ENCODE results near the gene CDH13.

The CDH13 gene

GRCh38 chr16:83402160-83402814 is 775.5 kb downstream of the CDH13 start:
- Histone ChIP-seq H3K27me3 (ENCODE audit: control insufficient read depth in 1 of 2, insufficient read depth in 2 of 2, low read length in 2 of 2) (no peaks in the 10 kb centered on the region), H3K36me3 (ENCODE audit: insufficient read depth, low read length) (no peaks in the 10 kb centered on the region), H3K4me1 (ENCODE audit: insufficient read depth, low read length) (no peaks in the 10 kb centered on the region), H3K9ac (ENCODE audit: low read length) (no peak overlapping the region), H3K27ac (ENCODE audit: low read depth, low read length) (no peak overlapping the region), H3K9me3 (ENCODE audit: low read length) (no peaks in the 10 kb centered on the region), H3K4me3 (ENCODE audit: low read depth in 1 of 2, low read length in 2 of 2) (no peak overlapping the region)

- Histone ChIP-seq H3K4me3 (ENCODE audit: low read depth in 1 of 2, low read length in 2 of 2) (no peak overlapping the region), H3K4me1 (ENCODE audit: insufficient read depth, low read length) (no peaks in the 10 kb centered on the region), H3K27ac (ENCODE audit: low read depth, low read length) (no peak overlapping the region), H3K9ac (ENCODE audit: low read length) (no peak overlapping the region), H3K36me3 (ENCODE audit: insufficient read depth, low read length) (no peaks in the 10 kb centered on the region), H3K9me3 (ENCODE audit: low read length) (no peaks in the 10 kb centered on the region), H3K27me3 (ENCODE audit: control insufficient read depth in 1 of 2, insufficient read depth in 2 of 2, low read length in 2 of 2) (no peaks in the 10 kb centered on the region)
These were observed 776.2 kb downstream of the CDH13 start for GRCh38 chr16:83402967-83403366.

- H3K27me3 ChIP-seq (ENCODE audit: control insufficient read depth in 1 of 2, insufficient read depth in 2 of 2, low read length in 2 of 2) = no peaks in the 10 kb centered on the region
- H3K9ac ChIP-seq (ENCODE audit: low read length) = no peak overlapping the region
- H3K27ac ChIP-seq (ENCODE audit: low read depth, low read length) = no peak overlapping the region
- no peak overlapping the region for H3K4me3 ChIP-seq (ENCODE audit: low read depth in 1 of 2, low read length in 2 of 2)
- H3K4me1 ChIP-seq (ENCODE audit: insufficient read depth, low read length) = no peaks in the 10 kb centered on the region
- no peaks in the 10 kb centered on the region for H3K9me3 ChIP-seq (ENCODE audit: low read length)
- no peaks in the 10 kb centered on the region for H3K36me3 ChIP-seq (ENCODE audit: insufficient read depth, low read length)
These were observed 777.0 kb downstream of the CDH13 start for GRCh38 chr16:83403761-83404160.

GRCh38 chr16:83404261-83404660 is 777.5 kb downstream of the CDH13 start:
- Histone ChIP-seq H3K27me3 (ENCODE audit: control insufficient read depth in 1 of 2, insufficient read depth in 2 of 2, low read length in 2 of 2) (no peaks in the 10 kb centered on the region), H3K9ac (ENCODE audit: low read length) (no peak overlapping the region), H3K27ac (ENCODE audit: low read depth, low read length) (no peak overlapping the region), H3K36me3 (ENCODE audit: insufficient read depth, low read length) (no peaks in the 10 kb centered on the region), H3K4me3 (ENCODE audit: low read depth in 1 of 2, low read length in 2 of 2) (no peak overlapping the region), H3K4me1 (ENCODE audit: insufficient read depth, low read length) (no peaks in the 10 kb centered on the region), H3K9me3 (ENCODE audit: low read length) (no peaks in the 10 kb centered on the region)

GRCh38 chr16:83407928-83408327 is 781.2 kb downstream of the CDH13 start:
- H3K4me3 ChIP-seq (ENCODE audit: low read depth in 1 of 2, low read length in 2 of 2) = no peak overlapping the region

GRCh38 chr16:83409347-83409746 is 782.6 kb downstream of the CDH13 start:
- Histone ChIP-seq H3K4me1 (ENCODE audit: insufficient read depth, low read length) (no peaks in the 10 kb centered on the region), H3K9me3 (ENCODE audit: low read length) (no peaks in the 10 kb centered on the region), H3K27ac (ENCODE audit: low read depth, low read length) (no peak overlapping the region), H3K4me3 (ENCODE audit: low read depth in 1 of 2, low read length in 2 of 2) (no peak overlapping the region), H3K27me3 (ENCODE audit: control insufficient read depth in 1 of 2, insufficient read depth in 2 of 2, low read length in 2 of 2) (no peaks in the 10 kb centered on the region), H3K9ac (ENCODE audit: low read length) (no peak overlapping the region), H3K36me3 (ENCODE audit: insufficient read depth, low read length) (no peaks in the 10 kb centered on the region)

More at GRCh38 chr16:83407928-83408327, 781.2 kb downstream of the CDH13 start:
- Histone ChIP-seq H3K4me1 (ENCODE audit: insufficient read depth, low read length) (no peaks in the 10 kb centered on the region), H3K9me3 (ENCODE audit: low read length) (no peaks in the 10 kb centered on the region), H3K36me3 (ENCODE audit: insufficient read depth, low read length) (no peaks in the 10 kb centered on the region), H3K9ac (ENCODE audit: low read length) (no peak overlapping the region), H3K27ac (ENCODE audit: low read depth, low read length) (no peak overlapping the region), H3K27me3 (ENCODE audit: control insufficient read depth in 1 of 2, insufficient read depth in 2 of 2, low read length in 2 of 2) (no peaks in the 10 kb centered on the region)

GRCh38 chr16:83418565-83418964 is 791.8 kb downstream of the CDH13 start:
- H3K4me3 ChIP-seq (ENCODE audit: low read depth in 1 of 2, low read length in 2 of 2) = no peak overlapping the region
- H3K9ac ChIP-seq (ENCODE audit: low read length) = no peak overlapping the region
- H3K27ac ChIP-seq (ENCODE audit: low read depth, low read length) = no peak overlapping the region
- no peaks in the 10 kb centered on the region for H3K9me3 ChIP-seq (ENCODE audit: low read length)
- H3K27me3 ChIP-seq (ENCODE audit: control insufficient read depth in 1 of 2, insufficient read depth in 2 of 2, low read length in 2 of 2) = no peaks in the 10 kb centered on the region
- H3K36me3 ChIP-seq (ENCODE audit: insufficient read depth, low read length) = no peaks in the 10 kb centered on the region
- no peaks in the 10 kb centered on the region for H3K4me1 ChIP-seq (ENCODE audit: insufficient read depth, low read length)

- Histone ChIP-seq H3K4me1 (ENCODE audit: insufficient read depth, low read length) (no peaks in the 10 kb centered on the region), H3K36me3 (ENCODE audit: insufficient read depth, low read length) (no peaks in the 10 kb centered on the region), H3K27me3 (ENCODE audit: control insufficient read depth in 1 of 2, insufficient read depth in 2 of 2, low read length in 2 of 2) (no peaks in the 10 kb centered on the region)
These were observed 793.5 kb downstream of the CDH13 start for GRCh38 chr16:83420206-83420760.

GRCh38 chr16:83433201-83433600 is 806.4 kb downstream of the CDH13 start:
- no peaks in the 10 kb centered on the region for H3K9me3 ChIP-seq (ENCODE audit: low read length)
- no peak overlapping the region for H3K4me3 ChIP-seq (ENCODE audit: low read depth in 1 of 2, low read length in 2 of 2)
- no peak overlapping the region for H3K9ac ChIP-seq (ENCODE audit: low read length)
- H3K4me1 ChIP-seq (ENCODE audit: insufficient read depth, low read length) = no peaks in the 10 kb centered on the region
- H3K36me3 ChIP-seq (ENCODE audit: insufficient read depth, low read length) = no peaks in the 10 kb centered on the region
- no peak overlapping the region for H3K27ac ChIP-seq (ENCODE audit: low read depth, low read length)
- no peaks in the 10 kb centered on the region for H3K27me3 ChIP-seq (ENCODE audit: control insufficient read depth in 1 of 2, insufficient read depth in 2 of 2, low read length in 2 of 2)

More at GRCh38 chr16:83420206-83420760, 793.5 kb downstream of the CDH13 start:
- Histone ChIP-seq H3K9ac (ENCODE audit: low read length) (no peak overlapping the region), H3K27ac (ENCODE audit: low read depth, low read length) (no peak overlapping the region), H3K9me3 (ENCODE audit: low read length) (no peaks in the 10 kb centered on the region), H3K4me3 (ENCODE audit: low read depth in 1 of 2, low read length in 2 of 2) (no peak overlapping the region)

GRCh38 chr16:83437036-83437435 is 810.3 kb downstream of the CDH13 start:
- H3K4me3 ChIP-seq (ENCODE audit: low read depth in 1 of 2, low read length in 2 of 2) = no peak overlapping the region
- H3K27ac ChIP-seq (ENCODE audit: low read depth, low read length) = no peak overlapping the region
- no peak overlapping the region for H3K9ac ChIP-seq (ENCODE audit: low read length)
- no peaks in the 10 kb centered on the region for H3K36me3 ChIP-seq (ENCODE audit: insufficient read depth, low read length)
- H3K9me3 ChIP-seq (ENCODE audit: low read length) = no peaks in the 10 kb centered on the region
- no peaks in the 10 kb centered on the region for H3K27me3 ChIP-seq (ENCODE audit: control insufficient read depth in 1 of 2, insufficient read depth in 2 of 2, low read length in 2 of 2)
- no peaks in the 10 kb centered on the region for H3K4me1 ChIP-seq (ENCODE audit: insufficient read depth, low read length)

GRCh38 chr16:83438326-83438725 is 811.6 kb downstream of the CDH13 start:
- Histone ChIP-seq H3K27ac (ENCODE audit: low read depth, low read length) (no peak overlapping the region), H3K27me3 (ENCODE audit: control insufficient read depth in 1 of 2, insufficient read depth in 2 of 2, low read length in 2 of 2) (no peaks in the 10 kb centered on the region), H3K4me1 (ENCODE audit: insufficient read depth, low read length) (no peaks in the 10 kb centered on the region), H3K9me3 (ENCODE audit: low read length) (no peaks in the 10 kb centered on the region), H3K4me3 (ENCODE audit: low read depth in 1 of 2, low read length in 2 of 2) (no peak overlapping the region), H3K9ac (ENCODE audit: low read length) (no peak overlapping the region), H3K36me3 (ENCODE audit: insufficient read depth, low read length) (no peaks in the 10 kb centered on the region)

GRCh38 chr16:83439412-83439811 is 812.6 kb downstream of the CDH13 start:
- H3K36me3 ChIP-seq (ENCODE audit: insufficient read depth, low read length) = no peaks in the 10 kb centered on the region
- no peak overlapping the region for H3K4me3 ChIP-seq (ENCODE audit: low read depth in 1 of 2, low read length in 2 of 2)
- H3K27me3 ChIP-seq (ENCODE audit: control insufficient read depth in 1 of 2, insufficient read depth in 2 of 2, low read length in 2 of 2) = no peaks in the 10 kb centered on the region
- no peaks in the 10 kb centered on the region for H3K9me3 ChIP-seq (ENCODE audit: low read length)
- no peak overlapping the region for H3K9ac ChIP-seq (ENCODE audit: low read length)
- no peak overlapping the region for H3K27ac ChIP-seq (ENCODE audit: low read depth, low read length)
- no peaks in the 10 kb centered on the region for H3K4me1 ChIP-seq (ENCODE audit: insufficient read depth, low read length)

Data from muscle layer of colon (tissue), 2 donors.